Stimulated activated CD4-positive, alpha-beta T cell treated with anti-CD3 and anti-CD28 coated beads, Interleukin-1b, Interleukin-23, amount 100 ng/mL, for 4 hours (primary cell): Measurements from ENCODE around the gene PRAF2.

Experiments
- DNase-seq, 2 donors: peaks; one replicate each; pipeline ENCODE4 v3.0.0-alpha.2; 2020; ENCODE audit warnings: low read depth in 2 of 2

PRAF2 gene, protein sequence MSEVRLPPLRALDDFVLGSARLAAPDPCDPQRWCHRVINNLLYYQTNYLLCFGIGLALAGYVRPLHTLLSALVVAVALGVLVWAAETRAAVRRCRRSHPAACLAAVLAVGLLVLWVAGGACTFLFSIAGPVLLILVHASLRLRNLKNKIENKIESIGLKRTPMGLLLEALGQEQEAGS

DNA sequence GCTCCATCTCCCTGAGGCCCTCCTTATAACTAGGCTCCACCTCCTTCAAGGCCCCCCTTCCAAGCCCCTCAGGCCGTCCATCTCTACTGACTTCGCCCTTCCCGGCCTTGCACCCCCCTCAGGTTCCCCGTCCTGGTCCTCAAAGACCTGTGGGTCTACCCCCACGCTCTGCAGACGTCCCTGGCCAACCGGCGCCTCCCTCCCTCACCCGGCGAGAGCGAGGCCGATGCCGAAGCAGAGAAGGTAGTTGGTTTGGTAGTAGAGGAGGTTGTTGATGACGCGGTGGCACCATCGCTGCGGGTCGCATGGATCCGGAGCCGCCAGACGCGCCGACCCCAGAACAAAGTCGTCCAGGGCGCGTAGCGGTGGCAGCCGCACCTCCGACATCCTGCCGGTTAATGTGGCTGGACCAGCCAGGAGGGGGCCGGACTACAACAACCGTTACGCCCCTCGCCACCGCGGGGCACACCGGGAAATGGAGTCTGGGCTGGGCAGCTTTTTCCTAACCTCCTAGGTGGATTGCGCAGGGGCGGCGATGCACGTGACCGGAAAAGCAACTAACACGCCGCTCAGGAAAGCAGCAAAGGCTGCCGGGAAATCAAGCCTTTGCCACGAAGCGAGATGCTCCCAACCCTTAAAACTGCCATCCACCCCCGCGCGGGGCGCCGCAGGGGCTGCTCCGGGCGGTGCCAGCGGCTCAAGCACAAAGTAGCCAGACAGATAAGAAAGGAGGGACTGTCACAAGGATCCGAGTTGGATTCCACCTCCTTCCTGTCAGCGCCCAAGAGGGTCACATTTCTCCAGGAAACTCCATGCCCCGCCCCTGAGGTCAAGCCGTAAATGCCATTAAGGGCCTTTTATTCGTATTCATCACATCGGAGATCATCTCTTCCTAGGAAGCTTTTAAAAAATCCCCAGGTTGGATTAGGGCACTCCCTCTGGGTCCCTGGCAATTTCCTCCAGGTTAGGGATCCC is at the start of gene PRAF2:
Gene PRAF2 (minus strand): TSS at position 402 of the 975 bp plus-strand sequence. CDS start 15 bp downstream, at position 387.
- peak; percentile 76 to 79 for DNase-seq

- no peak for DNase-seq
These were observed 48.7 kb upstream of the PRAF2 start for GRCh38 chrX:49122499-49122898.

- no peak for DNase-seq
These were observed 46.3 kb upstream of the PRAF2 start for GRCh38 chrX:49120091-49120490.

- no peak for DNase-seq
These were observed 43.8 kb upstream of the PRAF2 start for GRCh38 chrX:49117581-49117980.

DNA sequence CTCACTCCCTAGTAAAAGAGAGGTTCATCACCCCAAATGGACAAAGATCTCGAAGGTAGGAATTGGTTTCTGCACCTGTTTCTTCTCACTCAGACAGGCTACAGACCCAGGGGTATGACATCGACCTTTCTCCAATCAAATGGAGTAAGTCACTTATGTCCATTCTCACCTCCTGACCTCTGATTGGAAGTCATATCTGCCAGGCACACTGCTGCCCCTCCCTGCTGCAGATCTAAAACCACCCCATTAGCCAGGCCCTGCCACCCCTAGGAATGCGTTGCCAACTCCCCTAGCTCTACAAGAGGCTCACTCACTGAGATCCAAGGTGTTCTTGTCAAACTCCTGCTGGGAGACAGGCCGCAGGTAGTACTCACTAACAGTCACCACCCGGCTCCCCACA is 42.9 kb upstream of the PRAF2 start:
- DNase-seq = no peak

DNA sequence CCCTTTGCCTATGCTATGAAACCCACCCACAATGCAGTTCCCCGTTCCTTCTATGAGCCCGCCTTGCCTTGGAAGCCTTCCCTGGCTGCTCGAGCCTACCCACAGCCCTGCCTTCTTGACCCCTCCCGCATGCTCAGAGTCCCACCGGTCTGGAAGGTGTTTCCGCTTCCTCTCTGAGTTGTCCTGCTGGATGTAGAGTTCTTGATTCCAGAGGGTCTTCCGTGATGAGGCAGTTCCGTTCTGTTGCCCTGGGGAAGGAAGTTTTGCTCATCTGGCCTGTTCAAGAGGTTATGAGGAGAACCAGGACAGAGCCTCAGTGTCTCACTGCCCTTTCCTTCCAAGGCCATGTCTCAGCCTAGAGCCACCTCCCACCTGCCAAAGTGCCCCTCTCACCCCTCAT is 42.3 kb upstream of the PRAF2 start:
- DNase-seq = no peak

DNA sequence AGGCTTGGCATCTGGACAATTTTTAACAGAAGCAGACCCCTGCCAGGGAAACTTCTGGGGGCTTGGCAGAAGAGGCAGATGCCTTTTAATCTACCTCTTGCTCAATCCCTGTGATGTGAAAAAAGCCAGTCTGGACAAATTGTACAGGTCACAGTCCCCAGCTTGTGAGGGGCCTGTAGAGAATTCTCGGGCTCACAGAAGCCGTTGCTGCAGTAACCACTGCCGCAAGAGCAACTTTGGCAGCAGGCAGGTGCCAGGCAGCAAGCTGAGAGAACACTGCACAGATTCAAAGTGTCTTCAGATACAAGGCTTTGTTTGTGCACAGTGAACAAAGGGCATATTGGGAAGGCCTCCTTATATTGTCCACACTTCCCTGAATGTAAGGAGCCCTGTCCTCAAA is 38.0 kb upstream of the PRAF2 start:
- no peak for DNase-seq

DNA sequence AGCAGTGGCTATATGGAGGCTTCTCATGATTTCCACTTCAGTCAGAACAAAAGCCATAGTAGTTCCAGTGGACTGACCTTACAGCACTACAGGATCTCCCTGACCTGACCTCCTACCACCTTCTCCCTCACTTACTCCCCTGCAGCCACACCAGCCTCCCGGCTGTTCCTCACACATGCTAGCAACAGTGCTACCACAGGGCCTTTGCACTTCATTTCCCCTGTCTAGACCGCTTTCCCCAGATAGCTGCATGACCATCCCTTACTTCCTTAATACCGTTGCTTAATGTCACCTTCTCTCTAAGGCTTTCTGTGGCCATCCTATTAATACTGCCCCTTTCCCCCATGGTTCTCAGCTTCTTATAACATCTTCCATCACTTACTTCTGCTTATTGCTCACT is 36.6 kb upstream of the PRAF2 start:
- no peak for DNase-seq

- no peak for DNase-seq
These were observed 34.8 kb upstream of the PRAF2 start for GRCh38 chrX:49108641-49109040.

- no peak for DNase-seq
These were observed 33.1 kb upstream of the PRAF2 start for GRCh38 chrX:49106930-49107329.

- DNase-seq = no peak
These were observed 32.5 kb upstream of the PRAF2 start for GRCh38 chrX:49106296-49106695.

GRCh38 chrX:49103637-49104036 is 29.8 kb upstream of the PRAF2 start:
- DNase-seq = no peak

- DNase-seq = no peak
These were observed 28.4 kb upstream of the PRAF2 start for GRCh38 chrX:49102190-49102589.

- DNase-seq = no peak
These were observed 27.8 kb upstream of the PRAF2 start for GRCh38 chrX:49101629-49101984.

DNA sequence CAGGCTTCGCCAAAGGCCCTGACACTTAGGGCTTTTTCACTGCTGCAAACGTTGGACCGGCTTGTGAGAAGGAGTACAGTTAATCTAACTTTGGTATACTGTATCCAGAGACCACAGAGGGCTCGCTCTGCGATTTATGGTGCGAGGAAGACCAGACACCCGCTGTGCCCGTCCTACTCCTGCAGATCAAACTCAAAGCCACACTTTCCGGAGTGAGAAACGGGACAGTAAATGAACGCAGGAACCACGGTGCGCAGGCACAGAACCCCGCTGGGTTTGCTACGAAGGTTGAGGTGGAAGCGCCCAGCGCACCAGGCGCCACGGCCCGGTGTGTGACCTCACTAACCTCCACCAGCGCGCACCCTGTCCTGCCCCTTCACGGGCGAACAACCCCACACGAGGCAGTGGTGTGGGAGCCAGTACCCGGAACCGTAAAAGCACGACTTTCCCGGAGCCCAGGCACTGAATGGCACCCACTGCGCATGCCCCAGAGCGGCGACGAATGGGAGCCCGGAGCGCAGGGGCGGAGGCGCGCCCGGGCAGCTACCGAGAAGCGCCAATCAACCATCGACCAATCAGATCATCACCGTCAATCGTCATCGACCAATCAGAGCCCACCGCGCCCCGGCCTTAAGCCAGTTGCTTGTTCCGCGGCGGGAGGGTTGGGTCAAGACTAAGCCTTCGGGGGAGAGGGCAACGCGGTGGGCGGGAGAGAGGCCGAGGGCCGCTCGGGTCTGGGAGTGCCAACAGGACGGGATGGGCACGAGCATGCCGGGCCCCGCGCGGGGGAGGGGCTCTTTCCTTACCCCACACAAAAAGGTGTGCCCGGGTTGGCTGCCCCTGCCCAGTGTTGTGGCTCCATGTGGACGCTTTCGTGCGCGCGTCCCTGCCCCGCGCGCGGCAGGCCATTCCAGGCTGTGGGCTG is 27.2 kb upstream of the PRAF2 start:
- DNase-seq = peak; percentile 75 to 77

GRCh38 chrX:49096419-49096818 is 22.6 kb upstream of the PRAF2 start:
- DNase-seq = no peak

DNA sequence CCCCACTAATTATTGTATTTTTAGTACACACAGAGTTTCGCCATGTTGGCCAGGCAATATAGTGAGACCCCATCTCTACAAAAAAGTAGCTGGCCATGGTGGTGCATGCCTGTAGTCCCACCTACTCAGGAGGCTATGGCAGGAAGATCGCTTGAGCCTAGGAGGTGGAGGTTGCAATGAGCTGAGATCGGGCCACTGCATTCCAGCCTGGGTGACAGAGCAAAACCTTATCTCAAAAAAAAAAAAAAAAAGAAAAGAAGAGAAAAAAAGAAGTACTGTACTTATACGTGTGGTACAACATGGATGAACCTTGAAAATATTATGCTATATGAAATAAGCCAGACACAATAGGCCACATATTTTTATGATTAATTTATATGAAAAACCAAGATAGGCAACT is 15.8 kb upstream of the PRAF2 start:
- DNase-seq = no peak

DNA sequence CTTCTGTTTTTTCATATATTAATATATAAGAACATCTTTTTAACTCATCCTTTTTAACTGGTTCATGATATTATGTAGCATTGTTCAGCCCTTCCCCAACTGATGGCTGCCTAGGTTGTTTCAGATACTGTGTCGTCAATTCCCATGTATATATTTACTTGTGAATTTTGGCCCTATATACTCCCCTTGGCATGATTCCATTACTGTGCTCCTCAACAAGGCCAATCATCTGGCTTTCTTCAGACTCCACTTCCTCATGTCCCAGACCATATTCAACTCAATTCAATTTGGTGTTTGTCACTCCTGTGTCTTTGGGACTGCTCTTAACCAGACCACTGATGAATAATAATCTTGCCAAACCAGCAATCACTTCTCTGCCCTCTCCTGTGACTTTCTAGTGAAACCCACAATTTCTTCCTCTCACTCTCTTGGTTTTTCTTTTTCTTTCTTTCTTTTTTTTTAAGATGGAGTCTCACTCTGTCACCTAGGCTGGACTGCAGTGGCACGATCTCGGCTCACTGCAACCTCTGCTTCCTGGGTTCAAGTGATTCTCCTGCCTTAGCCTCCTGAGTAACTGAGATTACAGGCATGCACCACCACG is 8.6 kb upstream of the PRAF2 start:
- DNase-seq = no peak

GRCh38 chrX:49079489-49080428 is 6.0 kb upstream of the PRAF2 start, which contains the start of gene WDR45:
Gene WDR45 (minus strand): TSS chrX:49079887. CDS start chrX:49078095, 1,792 bp downstream.
- peak; percentile 43 to 44 for DNase-seq

DNA sequence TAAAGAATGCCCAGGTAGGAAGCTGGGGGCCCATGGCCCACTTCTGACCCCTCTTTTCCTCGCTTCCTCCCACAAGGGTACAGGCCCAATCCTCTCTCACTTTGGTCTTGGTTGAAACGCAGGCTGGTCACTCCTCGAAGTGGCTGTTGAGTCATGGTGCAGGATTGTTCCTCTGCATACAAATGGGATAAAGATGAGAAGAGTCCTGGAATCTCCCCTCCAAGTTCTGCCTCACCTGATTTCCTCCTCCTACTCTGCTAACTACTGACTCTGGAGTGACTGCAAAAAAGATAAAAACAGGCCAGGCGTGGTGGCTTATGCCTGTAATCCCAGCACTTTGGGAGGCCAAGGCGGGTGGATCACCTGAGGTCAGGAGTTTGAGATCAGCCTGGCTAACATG is 4.1 kb upstream of the PRAF2 start:
- no peak for DNase-seq
